ENCODE results near the gene SHH. TPM values are rescaled to one million over a fixed set of nuclear protein-coding genes. Genes with fewer than 3 reads are reported as not detected.

Gene SHH
- total RNA-seq, 1 donor from 2014 or later: 7.3 TPM

GRCh38 chr7:155830961-155831806 lies 18.9 kb upstream of the SHH start:
- DNase-seq (no peak), ATAC-seq (no peak)
- Histone ChIP-seq H3K9me3 (no peaks in the 10 kb centered on the region), H3K4me1 (no peaks in the 10 kb centered on the region), H3K36me3 (no peaks in the 10 kb centered on the region), H3K4me3 (no peak overlapping the region), H3K27ac (no peak overlapping the region), H3K27me3 (ENCODE audit: low read depth) (peaks cover 4% of the 10 kb centered on the region)
- TF ChIP-seq CTCF (IDR thresholded peaks at IDR 0.05): no peak
- intact Hi-C loops (cut with DNase I): no loop called here

GRCh38 chr7:155829796-155830470 lies 17.7 kb upstream of the SHH start:
- H3K36me3 ChIP-seq: no peaks in the 10 kb centered on the region
- H3K27ac ChIP-seq: no peak overlapping the region
- H3K4me1 ChIP-seq: no peaks in the 10 kb centered on the region
- DNase-seq (no peak), ATAC-seq (peak in 1 of 2 donors; percentile 20)
- H3K27me3 ChIP-seq (ENCODE audit: low read depth): peaks cover 4% of the 10 kb centered on the region
- intact Hi-C loops (cut with DNase I): no loop called here
- no peak overlapping the region for H3K4me3 ChIP-seq
- no peaks in the 10 kb centered on the region for H3K9me3 ChIP-seq
- TF ChIP-seq CTCF (IDR thresholded peaks at IDR 0.05): no peak

GRCh38 chr7:155825336-155825735 lies 13.1 kb upstream of the SHH start:
- DNase-seq: no peak
- intact Hi-C loops (cut with DNase I): no loop called here
- ATAC-seq: no peak
- Histone ChIP-seq H3K4me3 (no peak overlapping the region), H3K27me3 (ENCODE audit: low read depth) (no peaks in the 10 kb centered on the region), H3K9me3 (no peaks in the 10 kb centered on the region), H3K4me1 (no peaks in the 10 kb centered on the region), H3K36me3 (no peaks in the 10 kb centered on the region), H3K27ac (no peak overlapping the region)
- TF ChIP-seq CTCF (IDR thresholded peaks at IDR 0.05): no peak

- intact Hi-C loops (cut with DNase I): no loop called here
- TF ChIP-seq CTCF (IDR thresholded peaks at IDR 0.05): no peak
- DNase-seq (no peak), ATAC-seq (peak; percentile 52 to 83)
- no peak overlapping the region for H3K27ac ChIP-seq
- no peak overlapping the region for H3K4me3 ChIP-seq
- no peaks in the 10 kb centered on the region for H3K36me3 ChIP-seq
- H3K27me3 ChIP-seq (ENCODE audit: low read depth): no peaks in the 10 kb centered on the region
- H3K9me3 ChIP-seq: no peaks in the 10 kb centered on the region
- no peaks in the 10 kb centered on the region for H3K4me1 ChIP-seq
Observed at GRCh38 chr7:155824227-155824886, 12.1 kb upstream of the SHH start.

GRCh38 chr7:155821851-155822250 lies 9.6 kb upstream of the SHH start:
- Histone ChIP-seq H3K27ac (no peak overlapping the region), H3K9me3 (no peaks in the 10 kb centered on the region), H3K4me1 (no peaks in the 10 kb centered on the region), H3K27me3 (ENCODE audit: low read depth) (peaks cover 5% of the 10 kb centered on the region), H3K4me3 (no peak overlapping the region), H3K36me3 (no peaks in the 10 kb centered on the region)
- no peak for DNase-seq
- intact Hi-C loops (cut with DNase I): no loop called here
- ATAC-seq: no peak
- no peak for TF ChIP-seq CTCF (IDR thresholded peaks at IDR 0.05)
